Dermis blood vessel endothelial cell (primary cell): ENCODE results near the gene HSD17B7. TPM values are rescaled to one million over a fixed set of nuclear protein-coding genes. Genes with fewer than 3 reads are reported as not detected.
"Not testable (repeated sequence)": the region's sequence is repeated elsewhere in the genome, so short reads cannot be mapped to it uniquely, and the experiment has no call there.

Experiments
- DNase-seq: peaks from one replicate; pipeline ENCODE4 v3.0.0; 2010
- total RNA-seq: library from RNA; depleted of rRNA; stranded (reverse); fragments of >200 nt; gene quantifications from 2 replicates; pipeline ENCODE4 v1.2.3, GENCODE V29; 2014

HSD17B7 gene, protein sequence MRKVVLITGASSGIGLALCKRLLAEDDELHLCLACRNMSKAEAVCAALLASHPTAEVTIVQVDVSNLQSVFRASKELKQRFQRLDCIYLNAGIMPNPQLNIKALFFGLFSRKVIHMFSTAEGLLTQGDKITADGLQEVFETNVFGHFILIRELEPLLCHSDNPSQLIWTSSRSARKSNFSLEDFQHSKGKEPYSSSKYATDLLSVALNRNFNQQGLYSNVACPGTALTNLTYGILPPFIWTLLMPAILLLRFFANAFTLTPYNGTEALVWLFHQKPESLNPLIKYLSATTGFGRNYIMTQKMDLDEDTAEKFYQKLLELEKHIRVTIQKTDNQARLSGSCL
- 18.7 and 30.2 TPM in 2 replicates for total RNA-seq

DNA sequence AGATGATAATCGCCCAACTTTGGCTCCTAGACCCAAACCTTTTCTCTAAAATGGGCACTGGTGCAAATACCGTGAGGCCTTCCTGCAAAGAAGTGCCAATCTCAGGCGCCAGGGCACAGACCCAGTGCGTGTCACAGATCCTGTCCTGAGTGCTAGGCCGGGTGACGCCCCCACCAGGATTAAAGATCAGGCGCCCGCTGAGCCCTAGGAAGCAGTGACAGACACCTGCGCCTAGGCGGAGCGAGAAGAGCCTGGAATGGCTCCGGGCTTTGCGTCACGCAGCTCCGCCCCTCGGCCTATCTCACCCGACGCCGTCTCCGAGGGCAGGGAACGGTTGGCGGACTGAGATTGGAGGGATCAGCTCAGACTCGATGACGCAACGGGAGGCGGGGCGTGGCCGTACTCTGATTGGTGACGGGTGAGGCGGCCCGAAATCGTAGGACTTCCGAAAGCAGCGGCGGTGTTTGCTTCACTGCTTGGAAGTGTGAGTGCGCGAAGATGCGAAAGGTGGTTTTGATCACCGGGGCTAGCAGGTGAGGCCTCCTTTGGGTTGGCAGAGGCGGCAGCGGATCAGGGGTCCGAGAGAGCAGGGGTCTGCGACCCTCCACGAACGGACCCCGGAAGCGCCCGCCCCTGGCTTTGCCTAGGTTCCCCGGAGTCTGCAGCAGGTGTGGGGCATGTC, at the start of gene HSD17B7:
HSD17B7 (plus strand) TSS at position 400 of the 682 bp plus-strand sequence; CDS start at position 499, 99 bp downstream.
- DNase-seq: peak; percentile 68

DNA sequence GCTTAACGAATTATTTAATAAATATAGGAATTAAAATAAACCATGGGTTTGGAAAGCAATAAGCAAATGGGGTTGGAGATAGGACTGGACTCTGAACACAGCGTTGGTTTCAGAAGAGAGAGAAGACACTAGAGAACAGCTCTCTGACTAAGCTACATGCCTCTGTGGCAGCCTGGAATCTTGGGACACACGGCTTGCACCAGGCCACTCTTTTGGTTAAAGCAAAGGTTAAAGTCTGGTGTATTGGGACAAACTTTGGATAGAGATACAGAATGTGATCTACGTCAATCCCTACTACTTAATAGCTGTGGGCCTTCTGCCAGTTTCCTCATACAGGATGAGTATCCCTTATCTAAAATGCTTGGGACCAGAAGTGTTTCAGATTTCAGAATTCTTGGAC, 49.7 kb upstream of the HSD17B7 start:
- no peak for DNase-seq

DNA sequence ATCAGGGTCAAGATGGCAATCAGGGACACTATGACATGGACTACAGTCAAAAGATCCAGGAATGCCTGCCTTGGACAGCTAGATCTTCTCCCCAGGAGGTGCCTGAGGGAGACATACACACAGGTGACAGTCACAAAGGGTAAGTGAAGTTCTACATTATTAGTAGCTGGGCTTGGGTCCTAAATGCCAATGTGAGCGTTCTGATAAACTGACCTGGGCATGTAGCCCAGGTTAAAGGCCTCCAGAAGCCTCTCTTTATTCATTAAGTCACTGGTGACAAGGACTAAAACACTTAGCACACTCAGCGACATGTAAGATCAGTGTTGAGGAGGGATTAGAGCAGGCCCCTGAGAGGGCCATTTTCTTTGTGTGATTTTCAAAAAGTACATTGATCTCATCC, 48.9 kb upstream of the HSD17B7 start:
- DNase-seq: no peak

DNA sequence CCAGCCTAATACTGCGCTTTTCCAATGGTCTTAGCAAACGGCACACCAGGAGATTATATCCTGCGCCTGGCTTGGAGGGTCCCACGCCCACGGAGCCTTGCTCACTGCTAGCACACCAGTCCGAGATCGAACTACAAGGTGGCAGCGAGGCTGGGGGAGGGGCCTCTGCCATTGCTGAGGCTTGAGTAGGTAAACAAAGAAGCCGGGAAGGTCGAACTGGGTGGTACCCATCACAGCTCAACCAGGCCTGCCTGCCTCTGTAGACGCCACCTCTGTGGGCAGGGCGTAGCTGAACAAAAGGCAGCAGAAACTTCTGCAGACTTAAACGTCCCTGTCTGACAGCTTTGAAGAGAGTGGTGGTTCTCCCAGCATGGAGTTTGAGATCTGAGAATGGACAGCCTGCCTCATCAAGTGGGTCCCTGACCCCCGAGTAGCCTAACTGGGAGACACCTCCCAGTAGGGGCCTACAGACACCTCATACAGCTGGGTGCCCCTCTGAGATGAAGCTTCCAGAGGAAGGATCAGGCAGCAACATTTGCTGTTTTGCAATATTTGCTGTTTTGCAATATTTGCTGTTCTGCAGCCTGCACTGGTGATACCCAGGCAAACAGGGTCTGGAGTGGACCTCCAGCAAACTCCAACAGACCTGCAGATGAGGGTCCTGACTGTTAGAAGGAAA, 44.1 kb upstream of the HSD17B7 start:
- DNase-seq: not testable (repeated sequence)

DNA sequence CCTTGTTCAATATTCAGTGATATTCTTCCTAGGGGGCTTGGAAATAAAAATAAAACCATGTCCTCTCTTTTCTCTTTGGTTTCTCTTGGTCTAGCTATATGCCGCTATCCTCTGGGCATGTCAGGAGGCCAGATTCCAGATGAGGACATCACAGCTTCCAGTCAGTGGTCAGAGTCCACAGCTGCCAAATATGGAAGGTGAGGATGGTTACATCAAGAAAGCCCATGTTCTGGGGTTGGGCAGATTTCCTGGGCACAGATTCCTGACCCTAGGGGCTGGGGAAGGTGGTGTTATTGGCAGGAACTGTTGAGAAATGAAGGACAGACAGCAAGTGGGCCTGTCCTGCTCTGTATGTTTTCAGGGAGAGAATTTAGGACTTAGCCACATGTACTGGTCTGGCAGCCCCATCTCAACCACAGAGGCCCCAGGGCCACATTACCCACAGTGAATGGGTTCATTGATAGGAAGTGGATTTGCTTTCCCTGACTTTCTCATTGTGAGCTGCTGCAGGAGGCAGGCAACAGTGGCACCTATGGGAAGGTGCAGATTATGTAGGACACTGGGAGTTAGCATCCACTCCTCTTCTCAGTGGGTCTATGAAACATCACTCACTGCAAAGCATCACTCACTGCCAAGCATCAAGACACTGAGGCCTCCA, 37.4 kb upstream of the HSD17B7 start:
- DNase-seq: no peak

DNA sequence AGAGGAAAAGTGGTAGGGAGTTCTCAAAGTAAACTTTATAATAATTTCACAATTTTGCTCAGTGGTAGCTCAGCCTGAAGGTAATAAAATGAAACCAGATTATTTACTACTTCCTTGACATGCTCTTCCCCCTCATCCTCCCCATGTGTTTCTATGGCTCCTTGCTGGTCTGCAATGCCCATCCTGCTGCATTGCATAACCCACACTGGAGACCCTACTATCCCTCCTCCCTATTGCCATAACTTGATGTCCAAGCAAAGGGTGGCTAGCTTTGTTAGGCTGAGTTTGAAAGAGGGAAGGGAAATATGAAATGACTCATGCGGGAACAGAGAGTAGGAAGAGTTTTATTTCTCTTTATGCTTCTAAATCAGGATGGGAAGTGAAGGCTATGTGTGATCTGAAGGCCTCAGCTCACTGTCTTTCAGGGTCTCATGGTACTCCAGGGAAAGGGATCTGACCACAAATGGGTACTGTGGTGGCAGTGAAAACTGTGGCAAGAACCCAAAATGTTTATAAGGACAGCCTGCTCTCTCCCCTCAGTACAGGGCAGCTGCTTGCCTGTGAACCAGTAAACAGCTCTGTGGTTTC, 36.4 kb upstream of the HSD17B7 start:
- peak; percentile 15 for DNase-seq

DNA sequence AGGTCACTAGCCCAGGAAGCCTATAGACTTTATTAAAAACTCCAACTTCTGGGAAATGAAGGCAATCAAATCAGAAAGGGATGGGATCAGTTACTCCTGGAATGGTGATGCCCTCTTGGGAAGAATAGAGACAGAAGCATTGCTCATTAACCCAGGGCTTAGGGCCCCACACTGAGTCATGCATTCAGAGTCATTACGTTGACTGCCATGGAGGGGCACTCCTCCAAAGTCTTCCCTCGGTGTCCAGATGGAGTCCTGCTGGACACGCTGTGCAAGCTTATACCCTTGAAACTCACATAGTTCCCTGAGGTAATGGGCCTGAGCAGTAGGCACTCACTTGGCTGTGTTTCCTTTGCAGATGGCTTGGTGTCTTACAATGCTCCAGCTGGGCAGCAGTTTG, 35.2 kb upstream of the HSD17B7 start:
- no peak for DNase-seq

DNA sequence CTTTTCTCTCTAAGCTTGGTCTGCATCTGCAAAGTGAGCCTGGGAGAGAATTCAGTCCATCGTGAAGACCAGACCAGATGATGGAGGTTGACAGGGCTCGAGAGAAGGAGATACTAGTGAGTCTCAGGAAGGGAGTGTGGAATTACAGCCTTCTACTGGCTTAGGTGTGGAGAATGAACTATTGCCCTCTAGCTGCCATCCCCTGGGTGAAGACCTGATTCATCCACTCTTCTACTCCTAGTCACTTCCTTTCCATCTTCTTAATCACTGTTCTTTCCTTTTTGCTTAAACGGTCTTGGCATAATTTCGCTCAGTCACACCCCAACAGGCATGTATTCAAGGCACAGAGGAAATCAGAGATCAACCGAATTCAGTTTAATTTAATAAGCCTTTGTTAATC, 34.0 kb upstream of the HSD17B7 start:
- DNase-seq: peak; percentile 38

DNA sequence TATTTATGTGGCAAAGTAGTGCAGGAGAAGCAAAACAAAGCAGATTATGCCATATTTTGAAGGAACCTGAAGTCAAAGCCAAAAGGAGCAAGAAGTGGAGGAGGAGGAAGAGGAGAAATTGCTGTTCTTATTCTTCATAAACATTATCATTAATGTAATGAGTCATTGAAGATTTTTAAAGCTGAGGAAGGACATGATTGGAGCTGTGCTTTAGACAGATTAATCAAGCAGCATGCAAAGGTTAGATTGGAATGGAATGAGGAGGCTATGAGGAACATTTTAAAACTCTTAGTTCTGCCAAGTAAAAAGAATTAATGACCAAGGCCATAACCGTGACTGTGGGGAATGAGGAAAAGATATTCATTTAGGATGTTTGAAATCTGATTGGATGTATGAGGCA, 33.0 kb upstream of the HSD17B7 start:
- peak; percentile 25 for DNase-seq

DNA sequence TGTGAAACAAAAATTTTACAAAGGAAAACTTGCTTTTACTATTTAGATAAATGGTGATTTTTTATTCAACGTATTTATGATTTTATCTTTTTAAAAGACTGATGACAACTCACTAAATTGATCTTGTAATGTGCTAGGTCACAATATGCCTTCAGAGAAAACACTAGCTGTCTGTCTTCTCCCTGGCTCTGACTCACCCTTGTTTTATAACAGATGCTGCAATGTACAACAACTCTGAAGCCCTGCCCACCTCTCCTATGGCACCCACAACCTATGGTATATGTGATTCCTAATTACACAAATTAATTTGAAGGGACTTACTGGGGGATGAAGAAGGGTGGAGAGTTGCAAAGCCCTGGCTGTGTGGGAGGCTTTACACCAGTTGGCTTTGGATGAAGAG, 24.7 kb upstream of the HSD17B7 start:
- no peak for DNase-seq

DNA sequence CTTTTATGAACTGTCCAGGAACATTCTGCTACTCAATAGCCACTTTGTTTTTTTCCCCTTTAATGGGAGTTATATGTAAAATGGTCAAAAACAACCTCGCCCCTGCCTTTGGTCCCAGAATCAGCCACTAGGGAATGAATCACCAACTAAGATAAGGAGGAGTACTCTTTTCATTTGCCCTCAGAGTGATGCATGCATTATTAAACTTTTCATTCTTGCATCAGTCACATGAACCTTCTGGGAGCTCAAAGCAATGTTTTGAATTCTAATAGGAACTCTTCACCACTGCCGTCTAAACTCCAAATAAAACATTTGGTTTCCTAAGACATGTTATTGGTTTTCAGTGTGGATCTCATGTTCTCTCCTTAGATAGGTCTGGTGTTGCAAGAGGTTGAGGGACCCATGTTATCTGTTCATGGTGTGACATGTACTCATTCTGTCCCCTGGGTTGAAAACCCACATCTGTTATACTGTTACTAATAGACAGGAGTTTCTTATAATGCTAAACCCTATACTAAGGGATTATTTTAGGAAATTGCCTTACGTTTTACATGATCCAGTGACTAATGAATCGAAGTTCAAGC, 17.8 kb upstream of the HSD17B7 start:
- DNase-seq: no peak

DNA sequence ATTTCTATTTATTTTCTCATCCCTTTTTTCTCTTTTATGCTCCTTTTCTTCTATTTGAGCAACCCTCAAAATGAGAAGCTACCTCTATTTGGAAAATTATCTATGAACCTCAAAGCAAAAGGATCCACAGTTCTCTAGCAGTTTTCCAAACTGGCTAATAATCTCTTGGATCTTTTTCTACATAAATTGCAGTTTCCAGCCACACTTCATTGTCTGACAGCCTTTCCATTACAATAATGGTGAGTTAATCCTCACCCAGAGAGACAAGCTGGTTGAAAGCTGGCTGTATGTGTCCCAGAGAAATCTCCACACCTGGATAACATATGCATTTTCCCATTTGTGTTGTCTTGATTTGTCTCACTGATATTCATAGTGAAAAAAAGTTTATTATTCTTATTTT, 16.5 kb upstream of the HSD17B7 start:
- no peak for DNase-seq

DNA sequence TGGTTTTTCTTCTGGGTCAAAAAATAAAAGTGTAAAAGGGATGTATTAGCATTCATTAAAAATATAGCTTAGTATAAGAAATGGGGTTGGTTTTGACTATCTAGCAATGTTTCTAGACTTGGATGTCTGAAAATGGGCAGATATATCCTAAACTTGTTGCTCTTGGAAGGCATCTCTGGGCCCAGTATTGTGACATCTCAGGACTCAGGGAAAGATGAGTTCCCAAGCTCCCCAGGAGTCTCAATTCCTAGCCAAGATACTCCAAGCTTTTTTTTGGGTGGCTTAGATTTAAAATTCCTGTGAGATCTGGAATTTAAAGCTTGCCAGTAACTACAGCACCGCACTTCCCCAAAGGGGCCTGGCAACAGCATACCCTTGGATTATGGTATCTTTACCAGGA, 11.5 kb upstream of the HSD17B7 start:
- no peak for DNase-seq

DNA sequence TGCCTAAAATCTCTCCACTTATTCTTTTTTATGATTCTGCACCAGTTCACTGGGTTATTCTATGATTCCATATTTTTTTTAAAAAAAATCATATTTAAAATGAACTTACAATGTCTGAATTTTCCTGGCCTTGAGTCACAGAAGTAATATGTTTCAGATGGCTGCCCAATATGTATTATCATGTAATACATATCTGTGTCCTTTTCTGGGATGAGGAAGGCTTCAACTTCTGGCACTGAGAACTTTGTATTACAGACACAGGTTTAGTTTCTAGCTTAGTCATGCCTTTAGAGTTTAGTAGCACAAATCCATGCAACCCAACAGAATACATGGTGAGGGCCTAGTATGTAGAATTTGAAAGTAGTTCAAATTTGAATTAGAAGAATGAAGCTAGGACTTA, 7.8 kb upstream of the HSD17B7 start:
- DNase-seq: no peak

DNA sequence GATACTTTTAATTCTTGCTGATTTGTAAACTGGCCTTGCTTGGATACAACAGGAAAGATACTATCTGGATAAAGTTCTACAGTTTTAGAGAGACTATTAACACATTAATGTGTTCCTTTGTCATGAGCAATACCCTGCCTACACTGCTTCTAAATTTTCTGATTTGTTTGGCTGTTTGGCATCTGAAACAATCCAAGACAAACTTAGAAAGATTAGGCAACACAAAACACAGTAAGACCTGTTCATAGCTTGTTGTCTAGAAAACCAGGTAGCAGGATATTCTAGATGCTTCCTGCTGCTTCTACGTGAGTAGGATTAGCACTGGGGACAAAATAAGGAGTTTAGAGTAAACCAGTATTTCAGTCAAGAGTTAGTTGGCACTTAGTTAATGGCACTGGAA, 5.6 kb upstream of the HSD17B7 start:
- DNase-seq: not testable (repeated sequence)

DNA sequence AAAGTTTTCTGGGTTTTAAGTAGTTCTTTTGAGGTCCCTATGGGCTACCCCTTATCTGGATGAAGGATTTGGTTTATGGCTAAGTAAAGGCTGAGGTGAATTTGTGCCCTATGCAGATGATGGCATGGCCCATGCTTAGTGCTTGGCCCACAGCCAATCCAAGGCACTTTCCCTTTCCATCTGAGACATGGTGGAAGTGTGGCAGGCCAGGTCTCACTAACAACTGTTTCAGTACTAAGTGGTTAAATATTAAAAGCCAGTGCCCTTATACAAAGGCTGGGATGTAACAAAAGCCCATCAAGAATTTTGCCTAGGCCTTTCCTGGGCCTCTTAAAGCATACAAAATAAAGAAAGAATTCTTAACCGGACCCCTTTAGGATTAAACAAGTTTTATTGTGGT, 1.7 kb upstream of the HSD17B7 start:
- DNase-seq: not testable (repeated sequence)

DNA sequence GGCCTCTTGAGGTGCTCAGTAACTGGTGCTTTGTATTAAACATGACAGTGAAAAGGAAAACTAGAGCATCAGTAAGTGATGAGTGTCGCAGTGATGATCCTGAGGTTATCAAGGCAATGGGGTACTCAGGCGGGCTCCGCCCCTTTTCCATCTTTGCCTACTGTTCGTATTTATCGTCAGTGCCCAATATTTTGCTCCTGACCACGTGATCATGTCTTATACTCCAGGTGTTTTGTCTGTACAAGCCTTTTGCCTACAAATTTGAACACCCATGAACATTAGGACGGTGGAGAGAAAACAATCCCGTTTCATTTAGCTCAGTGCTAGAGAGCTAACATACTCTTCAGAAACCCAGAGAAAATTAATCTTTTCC, 469 bp downstream of the HSD17B7 start:
- peak; percentile 13 for DNase-seq

DNA sequence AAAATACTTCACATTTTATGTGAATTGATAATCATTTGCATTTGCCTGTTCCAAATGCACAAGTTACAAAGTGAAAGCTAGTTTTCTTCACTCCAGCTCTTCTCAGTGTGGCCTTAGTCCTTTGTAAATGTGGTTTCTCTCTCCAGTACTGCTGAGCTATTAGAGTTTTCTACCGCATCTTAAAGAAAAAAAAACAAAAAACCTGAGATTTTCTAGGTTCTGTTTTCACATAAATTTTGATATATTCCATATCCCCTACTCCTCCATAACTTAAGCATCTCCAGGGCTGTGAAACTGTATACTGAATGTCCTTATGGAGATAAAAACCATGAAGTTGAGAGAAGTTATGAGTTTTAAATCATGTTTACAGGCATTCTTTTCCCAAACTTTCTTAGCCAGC, 3.8 kb downstream of the HSD17B7 start:
- DNase-seq: not testable (repeated sequence)

DNA sequence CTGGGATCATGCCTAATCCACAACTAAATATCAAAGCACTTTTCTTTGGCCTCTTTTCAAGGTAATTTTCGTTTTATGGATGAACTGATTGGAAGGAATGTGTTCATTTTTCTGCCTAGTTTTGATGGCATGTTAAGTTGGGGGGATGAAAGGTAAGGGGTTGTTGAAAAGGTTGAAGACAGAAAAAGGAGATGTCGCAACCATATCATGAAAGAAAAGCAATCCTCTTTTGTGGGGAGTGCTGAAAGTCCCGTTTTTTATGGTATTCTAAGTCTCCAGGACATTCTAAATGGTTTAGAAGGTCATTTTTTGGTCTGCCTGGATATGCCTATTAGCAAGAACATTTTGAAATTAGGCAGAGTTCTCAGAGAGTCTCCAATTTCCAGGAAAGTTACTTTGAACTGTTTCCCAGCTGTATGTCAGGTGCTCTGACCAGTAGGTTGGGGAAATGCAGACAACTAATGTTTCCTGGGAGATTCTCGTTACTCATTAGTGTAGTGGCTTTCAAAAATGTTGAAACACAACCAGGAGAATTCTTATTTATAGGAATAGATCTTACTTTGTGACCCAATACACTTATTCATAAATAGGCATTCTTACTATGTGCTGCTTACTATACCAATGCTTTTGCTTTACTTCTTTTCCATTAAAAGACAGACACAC, 6.2 kb downstream of the HSD17B7 start:
- not testable (repeated sequence) for DNase-seq

DNA sequence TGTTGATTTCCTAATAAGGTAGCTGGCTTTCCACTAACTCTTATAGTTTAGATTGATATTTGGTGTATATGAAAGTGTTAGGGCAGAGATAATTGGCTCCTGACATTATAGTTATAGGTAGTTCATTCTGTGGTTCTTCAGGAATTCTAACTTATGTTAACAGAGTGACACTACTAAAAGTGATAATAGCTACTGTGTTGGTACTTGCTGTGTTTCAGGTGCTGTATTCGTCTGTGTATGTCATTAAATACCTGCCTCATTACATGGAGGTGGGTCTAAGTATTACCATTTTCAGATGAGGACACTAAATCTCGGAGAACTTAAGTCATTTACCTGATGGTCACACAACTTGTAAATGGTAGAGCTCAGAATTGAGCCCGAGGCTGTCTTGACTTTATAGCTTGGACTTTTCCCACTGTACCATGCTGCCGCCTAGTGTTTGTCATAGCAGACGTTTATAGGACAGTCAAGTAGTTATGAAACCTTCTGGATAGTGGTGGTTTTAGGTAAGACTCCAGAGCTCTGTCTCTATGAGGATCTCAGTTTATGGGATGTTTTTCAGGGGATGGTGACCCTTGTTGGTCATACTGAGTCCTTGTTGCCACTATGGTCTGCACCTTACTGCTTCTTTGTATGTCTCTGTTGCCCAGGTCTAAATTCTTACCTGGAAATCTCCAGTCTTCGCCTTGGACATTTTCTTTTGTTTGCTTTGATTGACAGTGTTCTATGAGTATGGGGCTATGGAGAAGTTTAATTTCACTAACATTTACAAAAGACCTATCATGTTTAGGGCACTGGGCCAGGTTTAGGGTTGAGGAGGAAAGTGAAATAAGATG, 9.7 kb downstream of the HSD17B7 start:
- DNase-seq: peak; percentile 87

DNA sequence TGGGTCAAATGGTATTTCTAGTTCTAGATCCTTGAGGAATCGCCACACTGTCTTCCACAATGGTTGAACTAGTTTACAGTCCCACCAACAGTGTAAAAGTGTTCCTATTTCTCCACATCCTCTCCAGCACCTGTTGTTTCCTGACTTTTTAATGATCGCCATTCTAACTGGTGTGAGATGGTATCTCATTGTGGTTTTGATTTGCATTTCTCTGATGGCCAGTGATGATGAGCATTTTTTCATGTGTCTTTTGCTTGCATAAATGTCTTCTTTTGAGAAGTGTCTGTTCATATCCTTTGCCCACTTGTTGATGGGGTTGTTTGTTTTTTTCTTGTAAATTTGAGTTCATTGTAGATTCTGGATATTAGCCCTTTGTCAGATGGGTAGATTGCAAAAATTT, 17.0 kb downstream of the HSD17B7 start:
- DNase-seq: not testable (repeated sequence)
